OCI-LY3 (cell line): Measurements from ENCODE around the gene CISTR.

ENCODE experiments used
- EZH2phosphoT487 ChIP-seq: fragments of 200-600 bp; shearing (Covaris generic); IDR thresholded peaks from 2 replicates; pipeline ENCODE4 v1.6.1; 2018; ENCODE audit warnings: antibody characterized with exemption, mixed run types, low read depth
- TF ChIP-seq, protein P1 (sequence below): fragments of 200-600, 300-600 bp; sonication (generic); IDR thresholded peaks from 2 replicates; pipeline ENCODE4 v1.5.1; 2014; ENCODE audit warnings: antibody characterized with exemption, low read length, low read depth

DNA sequence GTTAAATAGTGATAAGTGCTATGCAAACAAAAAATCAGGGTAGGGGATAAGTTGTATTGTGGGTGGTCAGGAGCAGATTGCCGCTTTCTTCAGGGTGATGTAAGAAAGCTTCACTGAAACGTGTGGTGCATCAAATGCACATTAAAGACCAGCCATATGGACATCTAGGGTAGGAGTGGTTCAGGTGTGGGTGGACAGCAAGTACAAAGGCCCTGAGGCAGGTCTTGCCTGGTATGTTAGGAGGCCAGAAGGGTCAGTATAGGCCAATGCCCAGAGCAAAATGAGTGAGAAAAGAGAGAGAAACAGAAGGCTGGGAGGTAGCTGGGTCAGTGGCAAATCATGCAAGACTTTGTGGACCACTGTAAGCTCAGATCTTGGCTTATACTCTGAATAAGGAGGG lies 25.6 kb upstream of the CISTR start:
- TF ChIP-seq EZH2phosphoT487 = no peak
- TF ChIP-seq, protein P1, sequence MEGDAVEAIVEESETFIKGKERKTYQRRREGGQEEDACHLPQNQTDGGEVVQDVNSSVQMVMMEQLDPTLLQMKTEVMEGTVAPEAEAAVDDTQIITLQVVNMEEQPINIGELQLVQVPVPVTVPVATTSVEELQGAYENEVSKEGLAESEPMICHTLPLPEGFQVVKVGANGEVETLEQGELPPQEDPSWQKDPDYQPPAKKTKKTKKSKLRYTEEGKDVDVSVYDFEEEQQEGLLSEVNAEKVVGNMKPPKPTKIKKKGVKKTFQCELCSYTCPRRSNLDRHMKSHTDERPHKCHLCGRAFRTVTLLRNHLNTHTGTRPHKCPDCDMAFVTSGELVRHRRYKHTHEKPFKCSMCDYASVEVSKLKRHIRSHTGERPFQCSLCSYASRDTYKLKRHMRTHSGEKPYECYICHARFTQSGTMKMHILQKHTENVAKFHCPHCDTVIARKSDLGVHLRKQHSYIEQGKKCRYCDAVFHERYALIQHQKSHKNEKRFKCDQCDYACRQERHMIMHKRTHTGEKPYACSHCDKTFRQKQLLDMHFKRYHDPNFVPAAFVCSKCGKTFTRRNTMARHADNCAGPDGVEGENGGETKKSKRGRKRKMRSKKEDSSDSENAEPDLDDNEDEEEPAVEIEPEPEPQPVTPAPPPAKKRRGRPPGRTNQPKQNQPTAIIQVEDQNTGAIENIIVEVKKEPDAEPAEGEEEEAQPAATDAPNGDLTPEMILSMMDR = no peak
